Kidney tubule cell (primary cell): ENCODE results near the gene DDI2.
"Not testable (repeated sequence)": the region's sequence is repeated elsewhere in the genome, so short reads cannot be mapped to it uniquely, and the experiment has no call there.

Source experiments
- DNase-seq: peaks from one replicate; pipeline ENCODE4 v3.0.0-alpha.2; 2018; ENCODE audit warnings: low spot score

Gene DDI2

GRCh38 chr1:15617173-15618076 lies at the start of gene DDI2:
DDI2 (plus strand) TSS chr1:15617458; CDS start chr1:15617671, 213 bp downstream.
- peak; percentile 99 for DNase-seq

GRCh38 chr1:15568387-15569073 lies 48.7 kb upstream of the DDI2 start:
- no peak for DNase-seq

DNA sequence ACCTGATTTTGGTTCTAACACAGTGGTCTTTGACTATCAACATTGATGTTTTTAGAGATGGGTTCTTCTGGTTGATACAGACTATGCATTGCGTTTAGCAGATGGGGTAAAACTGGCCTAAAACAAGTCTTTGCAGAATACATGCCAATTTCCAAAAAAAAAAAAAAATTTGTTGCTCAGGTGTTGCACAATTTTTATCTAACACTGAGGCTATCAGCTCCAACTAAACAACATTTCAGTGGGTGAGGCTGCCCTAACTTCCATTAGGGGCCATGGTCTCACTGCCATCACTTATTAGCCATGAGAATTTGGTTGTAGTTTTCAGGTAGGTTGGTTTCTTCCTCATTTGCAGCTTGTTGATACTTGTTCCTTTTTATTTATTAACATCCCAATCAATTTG lies 46.4 kb upstream of the DDI2 start:
- DNase-seq: no peak

GRCh38 chr1:15571266-15571665 lies 46.0 kb upstream of the DDI2 start:
- no peak for DNase-seq

GRCh38 chr1:15573477-15573876 lies 43.8 kb upstream of the DDI2 start:
- DNase-seq: peak; percentile 23

- peak; percentile 75 for DNase-seq
These were observed 42.5 kb upstream of the DDI2 start for GRCh38 chr1:15574741-15575140.

DNA sequence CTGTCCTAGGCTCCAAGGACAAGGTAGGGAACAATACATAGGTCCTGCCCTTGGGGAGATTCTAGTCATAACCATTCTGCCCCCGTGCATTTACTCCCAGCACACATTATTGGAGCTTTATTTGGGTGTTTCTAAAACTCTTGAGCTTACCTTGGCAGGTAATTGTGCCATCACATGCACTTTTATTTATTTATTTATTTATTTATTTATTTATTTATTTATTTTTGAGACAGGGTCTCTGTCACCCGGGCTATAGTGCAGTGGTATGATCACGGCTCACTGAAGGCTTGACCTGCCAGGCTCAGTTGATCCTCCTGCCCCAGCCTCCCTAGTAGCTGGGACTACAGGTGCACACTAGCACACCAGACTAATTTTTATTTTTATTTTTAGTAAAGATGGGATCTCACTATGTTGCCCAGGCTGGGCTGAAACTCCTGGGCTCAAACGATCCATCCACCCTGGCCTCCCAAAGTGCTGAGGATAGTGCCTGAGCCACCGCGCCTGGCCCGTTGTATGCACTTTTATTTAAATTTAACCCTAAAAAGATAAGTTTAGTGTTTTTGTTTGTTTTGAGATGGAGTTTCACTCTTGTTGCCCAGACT lies 41.6 kb upstream of the DDI2 start:
- DNase-seq: no peak

- peak; percentile 36 for DNase-seq
These were observed 39.6 kb upstream of the DDI2 start for GRCh38 chr1:15577691-15578090.

GRCh38 chr1:15578921-15579682 lies 38.2 kb upstream of the DDI2 start:
- DNase-seq: no peak

- DNase-seq: peak; percentile 11
These were observed 37.6 kb upstream of the DDI2 start for GRCh38 chr1:15579683-15580047.

- no peak for DNase-seq
These were observed 34.1 kb upstream of the DDI2 start for GRCh38 chr1:15583016-15583706.

DNA sequence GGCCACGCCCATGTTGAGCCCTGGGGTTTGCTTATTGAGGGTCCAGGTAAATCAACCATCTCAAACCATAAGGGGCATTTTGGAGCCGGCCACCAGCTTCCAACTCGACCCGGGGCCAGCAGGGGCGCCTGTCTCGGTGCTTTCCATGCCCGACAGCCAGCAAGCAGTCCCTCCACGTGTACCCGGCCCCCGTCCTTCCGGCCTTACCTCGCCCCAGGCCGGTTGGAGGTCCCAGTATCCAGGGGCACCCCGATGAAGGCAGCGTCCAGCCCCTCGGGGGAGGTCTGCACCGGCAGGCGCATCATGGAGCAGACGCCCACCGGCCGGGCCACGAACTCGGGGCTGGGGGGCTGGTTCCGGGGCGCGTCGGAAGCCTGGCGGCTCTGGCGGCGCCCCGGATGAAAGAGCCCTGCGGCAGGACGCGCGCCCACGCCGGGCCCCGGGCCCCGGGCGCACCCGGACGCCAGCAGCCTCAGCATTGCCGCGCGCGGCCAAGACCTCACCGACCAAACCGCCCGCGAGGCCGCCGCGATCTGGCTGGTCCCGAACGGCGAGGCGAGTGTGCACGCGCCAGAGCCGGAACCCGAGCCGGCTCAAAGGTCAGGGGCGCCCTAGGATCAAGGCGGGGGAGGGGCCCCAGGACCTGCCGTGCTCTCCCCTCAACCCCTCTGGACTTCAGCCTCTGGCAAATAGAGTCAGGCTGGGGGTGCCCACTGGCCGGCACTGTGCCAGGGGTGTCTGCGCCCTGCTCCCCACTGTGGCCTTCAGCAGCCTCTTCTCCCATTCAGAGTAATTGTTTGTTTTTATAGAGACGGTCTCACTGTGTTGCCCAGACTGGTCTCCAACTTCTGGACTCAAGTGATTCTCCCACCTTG lies 32.5 kb upstream of the DDI2 start, which contains the start of gene AGMAT:
TSS of gene AGMAT (minus strand) at position 563 of the 875 bp plus-strand sequence. CDS start at position 479, 84 bp downstream.
- DNase-seq: peak; percentile 52

DNA sequence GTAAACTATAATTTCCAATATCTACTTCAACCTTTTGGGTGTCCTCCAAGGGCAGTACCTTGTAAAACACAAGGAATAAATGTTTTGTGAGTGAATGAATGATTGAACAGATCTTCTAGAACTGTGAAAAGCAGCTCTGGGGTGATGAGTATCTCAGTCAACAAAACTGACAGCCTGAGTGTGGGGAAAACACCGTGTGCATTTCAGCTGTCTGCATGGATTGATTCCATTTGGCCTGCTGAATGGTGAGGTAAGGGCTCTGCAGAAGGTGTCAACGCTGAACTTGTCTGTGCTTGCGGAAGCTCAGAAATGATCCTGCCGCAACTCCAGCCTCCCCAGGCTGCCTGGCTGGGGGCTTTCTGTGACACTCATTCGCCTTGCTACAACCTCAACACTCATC lies 25.0 kb upstream of the DDI2 start:
- DNase-seq: no peak

DNA sequence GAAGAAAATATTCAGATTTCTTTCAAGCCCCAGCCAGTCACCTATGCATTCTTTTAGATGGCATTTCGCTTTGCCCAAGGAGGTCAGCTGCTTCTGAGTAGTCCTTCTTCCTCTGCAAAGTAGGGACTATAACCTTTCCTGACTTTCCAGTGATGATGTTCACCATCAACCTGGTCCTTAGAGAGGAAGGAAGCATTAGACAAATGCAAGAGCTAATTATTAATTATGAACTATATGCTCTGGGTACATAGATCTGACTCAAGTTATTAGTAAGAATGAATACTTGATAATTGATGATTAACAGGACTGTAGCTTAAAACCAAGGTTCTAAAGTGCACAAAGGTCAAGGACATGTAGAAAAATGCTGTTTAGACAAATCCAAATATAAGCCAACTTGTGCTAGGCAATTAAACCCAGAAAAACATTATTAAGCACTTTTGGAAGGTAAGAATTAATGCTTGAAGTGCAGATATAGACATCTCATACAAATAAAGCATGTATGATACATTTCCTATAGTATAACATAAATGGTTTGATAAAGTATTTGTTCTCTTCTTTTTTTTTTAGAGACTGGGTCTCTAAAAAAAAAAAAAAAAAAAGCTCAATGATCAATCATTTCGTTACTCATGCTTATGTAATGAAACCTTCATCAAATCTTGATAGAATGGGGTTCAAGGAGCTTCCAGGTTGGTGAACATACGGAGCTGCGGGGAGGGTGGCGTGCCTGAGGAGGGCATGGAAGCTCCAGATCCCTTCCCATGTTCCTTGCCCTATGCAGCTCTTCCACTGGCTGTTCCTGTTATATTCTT lies 21.2 kb upstream of the DDI2 start:
- DNase-seq: no peak

DNA sequence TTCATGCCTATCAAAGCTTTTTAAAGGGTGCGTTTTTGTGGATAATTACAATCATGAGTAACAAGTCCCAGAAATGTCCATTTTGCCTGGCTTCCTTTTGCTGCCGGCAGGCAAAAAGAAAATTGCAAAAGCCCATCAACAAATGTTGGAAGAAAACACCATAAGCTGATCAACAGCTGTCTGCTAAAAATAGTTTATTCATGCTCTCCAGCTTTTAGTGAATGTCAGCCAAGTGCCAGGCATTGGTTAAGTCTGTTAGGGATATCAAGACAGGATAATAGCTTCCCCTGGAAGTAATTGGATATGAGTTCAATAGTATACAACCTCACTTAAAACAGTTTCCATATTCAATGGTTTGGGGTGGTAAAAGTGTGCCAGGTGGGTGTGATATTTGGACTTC lies 18.8 kb upstream of the DDI2 start:
- no peak for DNase-seq

DNA sequence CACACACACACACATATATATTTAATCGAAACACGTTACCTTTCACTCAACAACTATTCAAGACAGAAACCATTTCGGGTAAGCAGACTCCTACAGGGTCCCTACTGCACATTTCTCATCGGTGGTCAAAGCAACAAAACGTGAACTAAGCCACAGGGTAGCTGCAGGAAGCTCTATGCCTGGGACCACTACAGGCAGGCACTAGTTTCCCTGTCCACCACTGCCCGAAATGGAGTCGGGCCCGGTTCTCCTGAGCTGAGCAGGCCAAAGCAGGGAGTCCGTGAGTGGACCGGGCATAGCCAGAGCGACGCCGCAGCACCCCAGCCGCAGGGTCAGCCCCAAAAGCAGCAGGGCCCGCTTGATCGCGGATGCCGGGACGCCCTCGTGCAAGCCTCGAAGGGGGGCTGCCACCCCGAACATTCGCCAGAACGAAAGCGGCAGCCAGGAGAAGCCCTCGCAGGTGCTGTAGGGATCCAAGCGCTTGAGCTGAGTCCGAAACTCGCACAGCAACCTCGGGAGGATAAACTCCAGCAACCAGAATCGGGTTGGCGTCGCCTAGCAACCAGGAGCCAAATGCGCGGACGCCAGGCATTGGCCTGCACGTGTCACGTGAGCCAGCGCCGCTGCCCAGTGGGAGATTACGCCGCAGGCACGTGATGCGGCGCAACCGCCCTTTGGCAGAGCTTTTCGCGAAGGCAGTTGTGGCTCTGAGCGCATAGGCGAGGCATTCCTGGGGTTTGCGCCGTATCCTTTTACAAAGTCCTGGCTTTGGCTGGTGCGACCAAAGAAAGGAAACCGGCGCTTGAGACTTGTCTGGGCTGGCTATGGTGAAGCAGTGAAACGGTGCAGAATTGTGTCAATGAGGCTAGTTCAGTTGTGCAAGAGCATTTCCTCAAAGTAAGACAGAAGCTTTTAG lies 13.9 kb upstream of the DDI2 start:
- peak; percentile 98 for DNase-seq

- not testable (repeated sequence) for DNase-seq
These were observed 13.3 kb upstream of the DDI2 start for GRCh38 chr1:15603966-15604282.

DNA sequence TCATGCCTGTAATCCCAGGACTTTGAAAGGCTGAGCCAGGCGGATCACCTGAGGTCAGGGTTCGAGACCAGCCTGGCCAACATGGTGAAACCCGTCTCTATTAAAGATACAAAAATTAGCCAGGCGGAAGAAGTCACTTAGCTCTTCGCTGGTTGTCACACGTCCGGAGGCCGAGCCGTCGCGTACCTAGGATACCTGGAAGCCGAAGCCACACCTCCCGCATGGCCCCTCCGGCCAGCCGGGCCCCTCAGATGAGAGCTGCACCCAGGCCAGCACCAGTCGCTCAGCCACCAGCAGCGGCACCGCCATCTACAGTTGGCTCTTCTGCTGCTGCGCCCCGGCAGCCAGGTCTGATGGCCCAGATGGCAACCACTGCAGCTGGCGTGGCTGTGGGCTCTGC lies 12.9 kb upstream of the DDI2 start:
- DNase-seq: not testable (repeated sequence)
